ENCODE data around the gene MRPL51. TPM values are rescaled to one million over a fixed set of nuclear protein-coding genes. Genes with fewer than 3 reads are reported as not detected.
A peak's percentile ranks its signal among the peaks of the same experiment; 100 is the strongest.
"Not testable (repeated sequence)": the region's sequence is repeated elsewhere in the genome, so short reads cannot be mapped to it uniquely, and the experiment has no call there.

Gene MRPL51
- polyA plus RNA-seq, 1 donor from 2014 or later: 117 TPM

DNA sequence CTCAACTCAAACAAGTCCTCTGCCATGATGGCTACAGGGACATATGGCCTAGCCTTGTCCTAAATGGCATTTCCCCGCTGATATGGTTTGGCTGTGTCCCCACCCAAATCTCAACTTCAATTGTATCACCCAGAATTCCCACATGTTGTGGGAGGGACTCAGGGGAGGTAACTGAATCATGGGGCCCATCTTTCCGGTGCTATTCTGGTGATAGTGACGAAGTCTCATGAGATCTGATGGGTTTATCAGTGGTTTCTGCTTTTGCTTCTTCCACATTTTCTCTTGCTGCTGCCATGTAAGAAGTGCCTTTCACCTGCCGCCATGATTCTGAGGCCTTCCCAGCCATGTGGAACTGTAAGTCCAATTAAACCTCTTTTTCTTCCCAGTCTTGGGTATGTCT, 26.3 kb downstream of the MRPL51 start:
- not testable (repeated sequence) for H3F3A ChIP-seq (ENCODE audit: insufficient read depth, low read length, poor library complexity, severe bottlenecking); H2AFZ ChIP-seq (ENCODE audit: low read depth, low read length); H3K36me3 ChIP-seq (ENCODE audit: insufficient read depth, low read length); H3K4me2 ChIP-seq (ENCODE audit: low read length); H3K9ac ChIP-seq (ENCODE audit: low read length); H4K20me1 ChIP-seq (ENCODE audit: insufficient read depth); H3K27me3 ChIP-seq (ENCODE audit: insufficient read depth, low read depth, low read length); H3K9me3 ChIP-seq (ENCODE audit: low read length); H3K79me2 ChIP-seq (replicated peaks; ENCODE audit: insufficient read depth, low read length); H3K9me2 ChIP-seq (ENCODE audit: insufficient read depth, low read length); H3K27ac ChIP-seq (ENCODE audit: low read length); H3K4me3 ChIP-seq (ENCODE audit: low read length)

DNA sequence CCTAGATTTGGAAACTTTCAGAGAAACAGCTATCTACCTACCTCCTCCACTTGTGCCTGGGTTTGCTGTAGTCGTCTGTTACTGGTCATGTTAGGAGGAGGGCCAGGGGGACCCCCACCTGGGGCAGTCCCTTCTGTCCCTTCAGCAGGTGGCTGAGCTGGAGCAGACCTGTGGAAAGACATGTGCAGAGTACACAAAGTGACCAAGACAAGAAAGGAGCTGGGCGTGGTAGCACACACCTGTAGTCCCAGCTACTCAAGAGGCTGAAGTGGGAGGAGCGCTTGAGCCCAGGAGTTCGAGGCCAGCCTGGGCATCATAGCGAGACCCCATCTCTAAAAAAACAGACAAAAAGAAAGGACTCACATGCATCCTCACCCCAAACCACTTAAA, 26.9 kb downstream of the MRPL51 start:
- Histone ChIP-seq H3K79me2 (replicated peaks; ENCODE audit: insufficient read depth, low read length) (no peaks in the 10 kb centered on the region), H3K9ac (ENCODE audit: low read length) (no peak overlapping the region), H3K36me3 (ENCODE audit: insufficient read depth, low read length) (no peaks in the 10 kb centered on the region), H3K27me3 (ENCODE audit: insufficient read depth, low read depth, low read length) (no peaks in the 10 kb centered on the region), H3K27ac (ENCODE audit: low read length) (no peak overlapping the region), H2AFZ (ENCODE audit: low read depth, low read length) (no peak overlapping the region), H3K4me3 (ENCODE audit: low read length) (no peak overlapping the region), H3F3A (ENCODE audit: insufficient read depth, low read length, poor library complexity, severe bottlenecking) (no peaks in the 10 kb centered on the region), H4K20me1 (ENCODE audit: insufficient read depth) (no peaks in the 10 kb centered on the region), H3K9me3 (ENCODE audit: low read length) (no peaks in the 10 kb centered on the region), H3K4me2 (ENCODE audit: low read length) (no peak overlapping the region), H3K9me2 (ENCODE audit: insufficient read depth, low read length) (no peaks in the 10 kb centered on the region)
- TF ChIP-seq TAF1 (IDR thresholded peaks at IDR 0.05; ENCODE audit: low read depth) (no peak), SMC3 (conservative IDR thresholded peaks at IDR 0.05; ENCODE audit: poor library complexity) (no peak)

DNA sequence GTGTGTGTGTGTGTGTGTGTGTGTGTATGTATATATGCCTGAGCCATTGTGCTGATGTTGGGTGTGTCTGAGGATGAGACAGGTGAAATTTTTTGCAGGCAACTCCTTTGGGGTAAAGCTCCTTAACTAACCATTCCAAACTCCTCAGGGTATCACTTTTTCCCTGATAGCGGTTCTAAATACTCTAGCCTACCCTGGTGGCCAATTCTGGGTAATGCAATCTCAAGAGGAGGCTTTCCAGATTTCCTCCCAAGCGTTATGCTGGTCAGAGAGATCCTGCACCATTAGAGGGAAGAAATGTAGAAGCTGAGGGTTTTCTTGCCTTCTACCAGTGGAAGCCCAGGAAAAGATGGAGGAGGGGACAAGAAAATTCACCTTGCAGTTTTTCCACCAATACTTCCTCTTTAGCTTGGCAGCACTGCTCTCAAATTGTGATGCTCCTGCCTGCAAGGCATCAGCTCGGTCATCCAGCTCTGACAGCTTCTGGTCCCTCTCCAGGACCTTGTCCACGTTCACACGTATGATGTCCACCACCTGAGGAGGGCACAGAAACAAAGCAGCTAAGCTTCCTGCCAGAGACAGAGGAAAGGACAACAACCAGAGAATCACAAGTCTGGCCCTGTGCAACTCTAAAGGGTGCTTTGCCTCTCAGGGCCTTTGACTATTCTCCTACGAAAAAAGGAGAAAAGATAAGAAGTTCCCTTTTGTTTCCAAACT, 27.4 kb downstream of the MRPL51 start:
- no peak for TF ChIP-seq TAF1 (IDR thresholded peaks at IDR 0.05; ENCODE audit: low read depth)
- TF ChIP-seq, protein P1, sequence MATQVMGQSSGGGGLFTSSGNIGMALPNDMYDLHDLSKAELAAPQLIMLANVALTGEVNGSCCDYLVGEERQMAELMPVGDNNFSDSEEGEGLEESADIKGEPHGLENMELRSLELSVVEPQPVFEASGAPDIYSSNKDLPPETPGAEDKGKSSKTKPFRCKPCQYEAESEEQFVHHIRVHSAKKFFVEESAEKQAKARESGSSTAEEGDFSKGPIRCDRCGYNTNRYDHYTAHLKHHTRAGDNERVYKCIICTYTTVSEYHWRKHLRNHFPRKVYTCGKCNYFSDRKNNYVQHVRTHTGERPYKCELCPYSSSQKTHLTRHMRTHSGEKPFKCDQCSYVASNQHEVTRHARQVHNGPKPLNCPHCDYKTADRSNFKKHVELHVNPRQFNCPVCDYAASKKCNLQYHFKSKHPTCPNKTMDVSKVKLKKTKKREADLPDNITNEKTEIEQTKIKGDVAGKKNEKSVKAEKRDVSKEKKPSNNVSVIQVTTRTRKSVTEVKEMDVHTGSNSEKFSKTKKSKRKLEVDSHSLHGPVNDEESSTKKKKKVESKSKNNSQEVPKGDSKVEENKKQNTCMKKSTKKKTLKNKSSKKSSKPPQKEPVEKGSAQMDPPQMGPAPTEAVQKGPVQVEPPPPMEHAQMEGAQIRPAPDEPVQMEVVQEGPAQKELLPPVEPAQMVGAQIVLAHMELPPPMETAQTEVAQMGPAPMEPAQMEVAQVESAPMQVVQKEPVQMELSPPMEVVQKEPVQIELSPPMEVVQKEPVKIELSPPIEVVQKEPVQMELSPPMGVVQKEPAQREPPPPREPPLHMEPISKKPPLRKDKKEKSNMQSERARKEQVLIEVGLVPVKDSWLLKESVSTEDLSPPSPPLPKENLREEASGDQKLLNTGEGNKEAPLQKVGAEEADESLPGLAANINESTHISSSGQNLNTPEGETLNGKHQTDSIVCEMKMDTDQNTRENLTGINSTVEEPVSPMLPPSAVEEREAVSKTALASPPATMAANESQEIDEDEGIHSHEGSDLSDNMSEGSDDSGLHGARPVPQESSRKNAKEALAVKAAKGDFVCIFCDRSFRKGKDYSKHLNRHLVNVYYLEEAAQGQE (IDR thresholded peaks at IDR 0.05; ENCODE audit: borderline replicate concordance): no peak
- no peak for TF ChIP-seq MXI1 (conservative IDR thresholded peaks at IDR 0.05; ENCODE audit: poor library complexity, severe bottlenecking)
- TF ChIP-seq SMC3 (conservative IDR thresholded peaks at IDR 0.05; ENCODE audit: poor library complexity): peak; percentile 88
- no peak for TF ChIP-seq EZH2 (IDR thresholded peaks at IDR 0.05; ENCODE audit: borderline replicate concordance, insufficient read depth, low read length, poor library complexity, severe bottlenecking)
- TF ChIP-seq, protein P2, sequence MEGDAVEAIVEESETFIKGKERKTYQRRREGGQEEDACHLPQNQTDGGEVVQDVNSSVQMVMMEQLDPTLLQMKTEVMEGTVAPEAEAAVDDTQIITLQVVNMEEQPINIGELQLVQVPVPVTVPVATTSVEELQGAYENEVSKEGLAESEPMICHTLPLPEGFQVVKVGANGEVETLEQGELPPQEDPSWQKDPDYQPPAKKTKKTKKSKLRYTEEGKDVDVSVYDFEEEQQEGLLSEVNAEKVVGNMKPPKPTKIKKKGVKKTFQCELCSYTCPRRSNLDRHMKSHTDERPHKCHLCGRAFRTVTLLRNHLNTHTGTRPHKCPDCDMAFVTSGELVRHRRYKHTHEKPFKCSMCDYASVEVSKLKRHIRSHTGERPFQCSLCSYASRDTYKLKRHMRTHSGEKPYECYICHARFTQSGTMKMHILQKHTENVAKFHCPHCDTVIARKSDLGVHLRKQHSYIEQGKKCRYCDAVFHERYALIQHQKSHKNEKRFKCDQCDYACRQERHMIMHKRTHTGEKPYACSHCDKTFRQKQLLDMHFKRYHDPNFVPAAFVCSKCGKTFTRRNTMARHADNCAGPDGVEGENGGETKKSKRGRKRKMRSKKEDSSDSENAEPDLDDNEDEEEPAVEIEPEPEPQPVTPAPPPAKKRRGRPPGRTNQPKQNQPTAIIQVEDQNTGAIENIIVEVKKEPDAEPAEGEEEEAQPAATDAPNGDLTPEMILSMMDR (IDR thresholded peaks at IDR 0.05; ENCODE audit: poor library complexity, severe bottlenecking): peak; percentile 86
- TF ChIP-seq POLR2AphosphoS5 (IDR thresholded peaks at IDR 0.05): no peak
- TF ChIP-seq RAD21 (conservative IDR thresholded peaks at IDR 0.05): peak; percentile 88
- no peak for TF ChIP-seq EP300 (conservative IDR thresholded peaks at IDR 0.05; ENCODE audit: poor library complexity, severe bottlenecking)
- no peaks in the 10 kb centered on the region for H3K79me2 ChIP-seq (replicated peaks; ENCODE audit: insufficient read depth, low read length)
- H3K27ac ChIP-seq (ENCODE audit: low read length): no peak overlapping the region
- H2AFZ ChIP-seq (ENCODE audit: low read depth, low read length): no peak overlapping the region
- H3K27me3 ChIP-seq (ENCODE audit: insufficient read depth, low read depth, low read length): no peaks in the 10 kb centered on the region
- no peaks in the 10 kb centered on the region for H4K20me1 ChIP-seq (ENCODE audit: insufficient read depth)
- H3K9ac ChIP-seq (ENCODE audit: low read length): no peak overlapping the region
- H3K9me2 ChIP-seq (ENCODE audit: insufficient read depth, low read length): no peaks in the 10 kb centered on the region
- H3K9me3 ChIP-seq (ENCODE audit: low read length): no peaks in the 10 kb centered on the region
- no peaks in the 10 kb centered on the region for H3F3A ChIP-seq (ENCODE audit: insufficient read depth, low read length, poor library complexity, severe bottlenecking)
- H3K36me3 ChIP-seq (ENCODE audit: insufficient read depth, low read length): no peaks in the 10 kb centered on the region
- no peak overlapping the region for H3K4me2 ChIP-seq (ENCODE audit: low read length)
- H3K4me3 ChIP-seq (ENCODE audit: low read length): no peak overlapping the region

All from neural cell (in vitro differentiated cells).